Kidney epithelial cell (primary cell): ENCODE measurements around the gene KIAA1671. TPM values are rescaled to one million over a fixed set of nuclear protein-coding genes. Genes with fewer than 3 reads are reported as not detected.

Experiments
- DNase-seq: peaks from one replicate; pipeline ENCODE4 v3.0.0-alpha.2; 2010; ENCODE audit warnings: low read depth
- H3K27me3 ChIP-seq: 2 replicates; pipeline ENCODE4 v1.6.0; 2011; ENCODE audit warnings: low read length; ENCODE audit not compliant: control insufficient read depth, insufficient read depth
- H3K36me3 ChIP-seq: 2 replicates; pipeline ENCODE4 v1.5.1; 2011; ENCODE audit warnings: low read length; ENCODE audit not compliant: control insufficient read depth, insufficient read depth
- H3K4me3 ChIP-seq: 2 replicates; pipeline ENCODE4 v1.5.1; 2011; ENCODE audit warnings: low read depth, mild to moderate bottlenecking, control low read depth, low read length
- total RNA-seq: library from RNA; depleted of rRNA; stranded (reverse); fragments of >200 nt; gene quantifications from 2 replicates; pipeline ENCODE4 v1.2.3, GENCODE V29; 2015
- TF ChIP-seq, protein P1 (sequence below): IDR thresholded peaks from 2 replicates; pipeline ENCODE4 v1.5.1; 2011; ENCODE audit warnings: mild to moderate bottlenecking, moderate library complexity, low read length, control low read depth, inconsistent platforms; ENCODE audit not compliant: insufficient read depth, poor library complexity, severe bottlenecking

KIAA1671 gene
- total RNA-seq, 1 donor from 2014 or later = 32.3 TPM

DNA sequence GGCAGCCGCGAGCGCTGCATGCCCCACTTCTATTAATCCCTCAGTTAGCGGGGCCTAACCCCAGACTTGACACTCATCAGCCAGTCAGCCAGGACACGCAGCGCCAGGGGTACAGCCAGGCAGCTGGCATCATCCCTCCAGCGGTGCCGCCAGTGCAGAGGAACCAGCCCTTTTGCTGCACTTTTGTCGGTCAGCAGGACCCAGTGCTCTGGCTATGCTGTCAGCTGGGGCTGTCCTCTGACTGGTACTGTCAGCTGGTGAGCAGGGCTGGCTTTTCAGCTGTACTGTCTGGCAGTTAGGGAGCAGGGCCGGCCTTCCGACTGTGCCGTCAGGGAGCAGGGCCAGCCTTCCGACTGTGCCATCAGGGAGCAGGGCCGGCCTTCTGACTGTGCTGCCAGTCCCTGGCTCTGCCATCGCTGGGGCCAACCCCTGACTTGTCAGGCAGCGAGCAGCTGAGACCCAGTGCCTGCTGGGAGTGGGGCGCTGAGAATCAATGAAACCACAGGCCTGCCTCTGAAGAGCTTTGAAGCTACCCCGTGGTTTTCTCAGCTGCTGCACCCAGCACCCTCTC is 115.4 kb downstream of the KIAA1671 start:
- no peaks in the 10 kb centered on the region for H3K27me3 ChIP-seq
- no peak for DNase-seq
- H3K4me3 ChIP-seq = no peak overlapping the region
- no peaks in the 10 kb centered on the region for H3K36me3 ChIP-seq
- TF ChIP-seq, protein P1, sequence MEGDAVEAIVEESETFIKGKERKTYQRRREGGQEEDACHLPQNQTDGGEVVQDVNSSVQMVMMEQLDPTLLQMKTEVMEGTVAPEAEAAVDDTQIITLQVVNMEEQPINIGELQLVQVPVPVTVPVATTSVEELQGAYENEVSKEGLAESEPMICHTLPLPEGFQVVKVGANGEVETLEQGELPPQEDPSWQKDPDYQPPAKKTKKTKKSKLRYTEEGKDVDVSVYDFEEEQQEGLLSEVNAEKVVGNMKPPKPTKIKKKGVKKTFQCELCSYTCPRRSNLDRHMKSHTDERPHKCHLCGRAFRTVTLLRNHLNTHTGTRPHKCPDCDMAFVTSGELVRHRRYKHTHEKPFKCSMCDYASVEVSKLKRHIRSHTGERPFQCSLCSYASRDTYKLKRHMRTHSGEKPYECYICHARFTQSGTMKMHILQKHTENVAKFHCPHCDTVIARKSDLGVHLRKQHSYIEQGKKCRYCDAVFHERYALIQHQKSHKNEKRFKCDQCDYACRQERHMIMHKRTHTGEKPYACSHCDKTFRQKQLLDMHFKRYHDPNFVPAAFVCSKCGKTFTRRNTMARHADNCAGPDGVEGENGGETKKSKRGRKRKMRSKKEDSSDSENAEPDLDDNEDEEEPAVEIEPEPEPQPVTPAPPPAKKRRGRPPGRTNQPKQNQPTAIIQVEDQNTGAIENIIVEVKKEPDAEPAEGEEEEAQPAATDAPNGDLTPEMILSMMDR = no peak

DNA sequence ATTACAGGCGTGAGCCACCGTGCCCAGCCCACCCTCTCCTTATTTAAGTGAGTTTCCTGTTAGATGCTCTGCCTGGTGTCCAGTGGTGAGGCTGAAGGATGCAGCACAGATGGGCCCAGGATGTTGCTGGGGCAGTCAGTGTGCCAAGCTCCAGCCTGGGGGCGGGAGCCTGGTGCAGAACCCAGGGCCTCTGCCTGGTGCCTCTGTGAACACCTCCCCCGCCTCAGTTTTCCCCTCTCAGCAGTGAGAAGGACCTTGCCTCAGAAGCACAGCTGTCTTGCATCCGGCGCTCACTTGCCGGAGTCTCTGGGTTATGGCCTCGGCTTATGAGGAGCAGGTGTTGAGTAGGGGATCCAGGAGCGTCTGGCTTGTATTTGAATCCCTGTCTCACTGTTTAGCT is 116.2 kb downstream of the KIAA1671 start:
- TF ChIP-seq, protein P1 = no peak

DNA sequence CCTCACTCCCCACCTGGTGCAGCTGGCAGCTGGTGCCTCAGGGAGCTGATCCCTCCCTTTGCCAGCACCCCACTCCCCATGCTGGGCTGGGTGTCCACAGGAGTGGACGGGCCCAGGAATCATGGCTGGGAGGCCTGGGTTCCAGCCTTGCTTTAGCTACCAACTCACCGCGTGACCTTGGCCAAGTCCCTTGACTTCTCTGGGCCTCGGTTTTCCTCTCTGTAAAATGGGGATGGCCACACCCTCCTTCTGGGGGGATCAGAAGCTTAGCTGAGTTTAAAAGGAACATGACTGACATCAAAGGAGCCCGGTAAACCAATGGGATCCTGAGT is 116.9 kb downstream of the KIAA1671 start:
- no peak for DNase-seq
- TF ChIP-seq, protein P1 = no peak
- Histone ChIP-seq H3K4me3 (no peak overlapping the region), H3K36me3 (no peaks in the 10 kb centered on the region), H3K27me3 (no peaks in the 10 kb centered on the region)

More for the DNA sequence above, 116.2 kb downstream of the KIAA1671 start:
- DNase-seq = no peak
- no peak overlapping the region for H3K4me3 ChIP-seq
- H3K27me3 ChIP-seq = no peaks in the 10 kb centered on the region
- no peaks in the 10 kb centered on the region for H3K36me3 ChIP-seq

DNA sequence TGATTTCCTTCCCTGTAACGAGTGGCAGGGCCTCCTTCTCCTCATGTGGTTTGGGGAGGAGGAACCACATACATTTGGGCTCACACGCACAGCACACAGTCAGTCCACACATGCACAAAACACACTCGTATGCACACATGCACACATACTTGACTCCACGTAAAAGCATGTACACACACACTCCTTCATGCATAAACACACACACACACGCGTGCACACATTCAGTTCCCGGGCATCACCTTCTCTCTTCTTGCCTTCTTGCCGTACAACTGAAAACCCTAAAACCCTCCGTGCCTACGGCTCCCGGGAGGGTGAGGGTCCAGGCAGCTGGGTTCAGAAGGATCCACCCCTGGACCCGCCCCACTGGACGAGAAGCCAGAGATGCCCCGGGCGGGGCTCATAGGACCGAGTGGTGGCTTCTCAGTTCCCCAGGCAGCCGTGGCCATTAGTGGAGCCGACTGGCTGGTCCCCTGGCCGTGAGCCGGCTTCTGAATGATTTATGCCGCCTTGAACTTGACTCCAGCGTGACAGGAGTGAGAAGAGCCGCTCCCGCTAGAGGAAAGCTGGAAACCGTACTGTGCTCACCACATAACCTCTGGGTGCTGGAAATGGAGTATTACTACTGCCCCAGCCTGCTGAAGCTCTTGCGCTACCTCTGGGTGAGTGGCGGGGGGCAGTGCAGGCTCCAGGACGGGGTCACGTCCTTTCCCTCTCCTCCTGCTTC is 117.4 kb downstream of the KIAA1671 start:
- no peaks in the 10 kb centered on the region for H3K36me3 ChIP-seq
- H3K27me3 ChIP-seq = no peaks in the 10 kb centered on the region
- TF ChIP-seq, protein P1 = no peak
- DNase-seq = no peak
- no peak overlapping the region for H3K4me3 ChIP-seq

GRCh38 chr22:25070956-25071355 is 118.4 kb downstream of the KIAA1671 start:
- no peaks in the 10 kb centered on the region for H3K36me3 ChIP-seq
- DNase-seq = no peak
- H3K4me3 ChIP-seq = no peak overlapping the region
- no peaks in the 10 kb centered on the region for H3K27me3 ChIP-seq
- TF ChIP-seq, protein P1 = no peak

DNA sequence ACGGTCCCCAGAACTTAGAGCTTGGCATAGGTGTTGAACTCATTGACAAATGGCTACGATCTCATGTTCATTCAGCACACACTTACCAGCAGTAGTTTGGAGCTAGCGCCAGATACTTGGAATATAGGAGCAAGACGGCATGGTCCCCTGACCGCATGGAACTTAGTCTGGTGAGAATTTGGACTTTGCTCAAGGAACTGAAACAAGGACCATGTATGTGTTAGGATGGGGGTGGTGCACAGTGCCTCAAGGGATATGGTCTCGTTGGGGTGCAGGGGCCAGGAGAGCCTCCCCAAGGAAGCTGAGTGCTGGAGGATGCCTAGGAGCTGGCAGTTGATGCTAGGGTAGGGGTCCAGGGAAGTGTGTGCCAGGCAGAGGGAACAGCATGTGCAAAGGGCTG is 119.2 kb downstream of the KIAA1671 start:
- no peak for DNase-seq
- no peak overlapping the region for H3K4me3 ChIP-seq
- H3K27me3 ChIP-seq = no peaks in the 10 kb centered on the region
- TF ChIP-seq, protein P1 = no peak
- H3K36me3 ChIP-seq = no peaks in the 10 kb centered on the region
